Bronchial epithelial cell (primary cell): ENCODE results near the gene DSCAM. TPM values are rescaled to one million over a fixed set of nuclear protein-coding genes. Genes with fewer than 3 reads are reported as not detected.

Experiments used
- DNase-seq: peaks from one replicate; pipeline ENCODE4 v3.0.0-alpha.2; 2010; ENCODE audit warnings: low read depth
- FAIRE-seq: peaks from 2 replicates; lab custom pipeline; 2011; peaks lifted over from hg19 to GRCh38; lab: Jason Lieb, UNC
- H3K27me3 ChIP-seq: 2 replicates; pipeline ENCODE4 v1.5.1; 2011; ENCODE audit warnings: low read length; ENCODE audit not compliant: control insufficient read depth, insufficient read depth
- H3K36me3 ChIP-seq: 2 replicates; pipeline ENCODE4 v1.5.1; 2011; ENCODE audit warnings: low read length; ENCODE audit not compliant: control insufficient read depth, insufficient read depth
- H3K4me3 ChIP-seq: 2 replicates; pipeline ENCODE4 v1.5.1; 2011; ENCODE audit warnings: mild to moderate bottlenecking, low read depth, low read length, control low read depth
- CTCF ChIP-seq: IDR thresholded peaks from 2 replicates; pipeline ENCODE4 v1.5.1; 2011; ENCODE audit warnings: mild to moderate bottlenecking, moderate library complexity, low read length, control low read depth, inconsistent platforms; ENCODE audit not compliant: insufficient read depth, severe bottlenecking
- total RNA-seq: library from RNA; depleted of rRNA; stranded (reverse); fragments of >200 nt; gene quantifications from 2 replicates; pipeline ENCODE4 v1.2.1, GENCODE V29; 2014

The DSCAM gene
- total RNA-seq, 1 donor from 2014 or later: 0.53 TPM

GRCh38 chr21:40134731-40135492, 712.0 kb downstream of the DSCAM start:
- no peaks in the 10 kb centered on the region for H3K27me3 ChIP-seq
- FAIRE-seq (no peak), DNase-seq (no peak)
- TF ChIP-seq CTCF: no peak
- no peaks in the 10 kb centered on the region for H3K36me3 ChIP-seq
- no peak overlapping the region for H3K4me3 ChIP-seq

GRCh38 chr21:40130476-40130875, 716.5 kb downstream of the DSCAM start:
- H3K36me3 ChIP-seq: no peaks in the 10 kb centered on the region

GRCh38 chr21:40129809-40130208, 717.1 kb downstream of the DSCAM start:
- no peak for FAIRE-seq

More at GRCh38 chr21:40130476-40130875, 716.5 kb downstream of the DSCAM start:
- no peak overlapping the region for H3K4me3 ChIP-seq
- no peaks in the 10 kb centered on the region for H3K27me3 ChIP-seq
- no peak for TF ChIP-seq CTCF
- DNase-seq (peak; percentile 70), FAIRE-seq (no peak)

GRCh38 chr21:40128891-40129290, 718.1 kb downstream of the DSCAM start:
- H3K4me3 ChIP-seq: no peak overlapping the region
- no peak for TF ChIP-seq CTCF
- no peak for FAIRE-seq
- peak; percentile 32 for DNase-seq
- no peaks in the 10 kb centered on the region for H3K27me3 ChIP-seq
- no peaks in the 10 kb centered on the region for H3K36me3 ChIP-seq

More at GRCh38 chr21:40129809-40130208, 717.1 kb downstream of the DSCAM start:
- H3K27me3 ChIP-seq: no peaks in the 10 kb centered on the region
- DNase-seq: no peak
- no peak for TF ChIP-seq CTCF
- H3K36me3 ChIP-seq: no peaks in the 10 kb centered on the region
- no peak overlapping the region for H3K4me3 ChIP-seq

GRCh38 chr21:40120940-40121575, 725.9 kb downstream of the DSCAM start:
- DNase-seq (peak; percentile 26), FAIRE-seq (no peak)
- Histone ChIP-seq H3K36me3 (no peaks in the 10 kb centered on the region), H3K4me3 (no peak overlapping the region), H3K27me3 (no peaks in the 10 kb centered on the region)
- peak; percentile 72 for TF ChIP-seq CTCF
